ENCODE measurements around the gene NPAS2.

Gene NPAS2

GRCh38 chr2:100819370-100820272, at the start of gene NPAS2:
Gene NPAS2, plus strand, starts transcription at chr2:100820139. Its CDS starts 84,616 bp downstream, at chr2:100904755.
- Histone ChIP-seq H3K9me3 (ENCODE audit: control insufficient read depth, insufficient read depth, low read depth, low read length) (no peaks in the 10 kb centered on the region), H3K4me3 (ENCODE audit: low read depth, low read length) (peak within 1 kb of the TSS; percentile 73), H3K27ac (ENCODE audit: low read depth, low read length) (no peak within 1 kb of the TSS), H3K27me3 (ENCODE audit: control insufficient read depth, insufficient read depth, low read length) (peaks cover 80% of the 10 kb centered on the region), H3K4me1 (ENCODE audit: control insufficient read depth, insufficient read depth, low read length) (no peaks in the 10 kb centered on the region), H3K36me3 (ENCODE audit: control insufficient read depth, insufficient read depth, low read length) (no peaks in the 10 kb centered on the region), H3K9ac (ENCODE audit: low read length) (peak within 1 kb of the TSS; percentile 34)

DNA sequence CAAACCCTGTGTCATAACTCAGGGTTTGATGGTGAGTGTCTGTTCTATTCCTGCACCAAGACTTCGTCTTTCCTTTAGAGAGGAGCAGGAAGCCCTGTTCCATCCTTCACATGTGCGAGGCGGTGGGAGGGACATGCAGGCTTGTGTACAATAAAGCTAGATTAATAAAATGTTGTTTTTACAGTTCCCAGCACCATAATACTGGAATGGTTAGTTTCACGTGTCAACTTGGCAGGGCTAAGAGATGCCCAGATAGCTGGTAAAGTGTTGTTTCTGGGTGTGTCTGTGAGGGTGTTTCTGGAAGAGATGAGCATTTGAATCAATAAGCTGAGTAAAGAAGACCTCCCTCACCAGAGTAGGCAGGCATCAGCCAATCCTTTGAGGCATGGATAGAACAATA, 48.8 kb upstream of the NPAS2 start:
- H3K36me3 ChIP-seq (ENCODE audit: control insufficient read depth, insufficient read depth, low read length), result no peaks in the 10 kb centered on the region
- H3K27me3 ChIP-seq (ENCODE audit: control insufficient read depth, insufficient read depth, low read length), result no peaks in the 10 kb centered on the region
- no peaks in the 10 kb centered on the region for H3K4me1 ChIP-seq (ENCODE audit: control insufficient read depth, insufficient read depth, low read length)
- H3K9me3 ChIP-seq (ENCODE audit: control insufficient read depth, insufficient read depth, low read depth, low read length), result no peaks in the 10 kb centered on the region
- H3K4me3 ChIP-seq (ENCODE audit: low read depth, low read length), result no peak overlapping the region
- H3K9ac ChIP-seq (ENCODE audit: low read length), result no peak overlapping the region
- no peak overlapping the region for H3K27ac ChIP-seq (ENCODE audit: low read depth, low read length)

DNA sequence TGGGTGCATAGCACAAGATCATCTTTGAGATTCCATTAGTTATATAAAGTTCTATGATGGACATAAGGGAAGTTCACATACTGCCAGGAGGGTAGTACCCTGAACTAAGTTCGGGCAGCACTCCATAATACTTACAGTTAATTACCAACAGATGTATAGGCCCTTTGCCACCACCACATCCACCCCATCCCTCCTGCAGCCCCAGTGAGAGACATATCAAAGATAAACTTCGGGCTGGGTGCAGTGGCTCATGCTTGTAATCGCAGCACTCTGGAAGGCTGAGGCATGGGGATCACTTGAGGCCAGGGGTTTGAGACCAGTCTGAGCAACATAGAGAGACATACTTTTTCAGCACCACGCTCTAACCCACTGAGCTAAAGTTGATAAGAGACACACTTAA, 46.4 kb upstream of the NPAS2 start:
- Histone ChIP-seq H3K36me3 (ENCODE audit: control insufficient read depth, insufficient read depth, low read length) (no peaks in the 10 kb centered on the region), H3K9me3 (ENCODE audit: control insufficient read depth, insufficient read depth, low read depth, low read length) (no peaks in the 10 kb centered on the region), H3K9ac (ENCODE audit: low read length) (no peak overlapping the region), H3K27me3 (ENCODE audit: control insufficient read depth, insufficient read depth, low read length) (no peaks in the 10 kb centered on the region), H3K4me1 (ENCODE audit: control insufficient read depth, insufficient read depth, low read length) (no peaks in the 10 kb centered on the region), H3K27ac (ENCODE audit: low read depth, low read length) (no peak overlapping the region), H3K4me3 (ENCODE audit: low read depth, low read length) (no peak overlapping the region)

DNA sequence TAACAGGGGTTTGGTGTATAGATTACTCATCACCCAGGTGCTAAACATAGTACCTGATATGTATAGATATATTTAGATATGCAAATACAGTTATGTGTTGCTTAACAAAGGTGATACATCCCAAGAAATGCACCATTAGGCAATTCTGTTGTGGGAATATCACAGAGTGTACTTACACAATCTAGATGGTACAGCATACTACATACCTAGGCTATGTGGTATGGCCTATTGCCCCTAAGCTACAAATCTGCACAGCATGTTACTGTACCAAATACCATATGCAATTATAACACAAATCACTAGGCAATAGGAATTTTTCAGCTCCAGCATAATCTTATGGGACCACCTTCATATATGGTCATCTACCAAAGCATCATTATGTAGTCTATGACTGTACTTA, 43.5 kb upstream of the NPAS2 start:
- Histone ChIP-seq H3K27me3 (ENCODE audit: control insufficient read depth, insufficient read depth, low read length) (no peaks in the 10 kb centered on the region), H3K4me3 (ENCODE audit: low read depth, low read length) (no peak overlapping the region), H3K9me3 (ENCODE audit: control insufficient read depth, insufficient read depth, low read depth, low read length) (no peaks in the 10 kb centered on the region), H3K4me1 (ENCODE audit: control insufficient read depth, insufficient read depth, low read length) (no peaks in the 10 kb centered on the region), H3K36me3 (ENCODE audit: control insufficient read depth, insufficient read depth, low read length) (no peaks in the 10 kb centered on the region), H3K9ac (ENCODE audit: low read length) (no peak overlapping the region), H3K27ac (ENCODE audit: low read depth, low read length) (no peak overlapping the region)

- peaks cover 8% of the 10 kb centered on the region; the same call in 1 of the 2 replicates for H3K4me1 ChIP-seq (ENCODE audit: control insufficient read depth, insufficient read depth, low read length)
- no peaks in the 10 kb centered on the region for H3K27me3 ChIP-seq (ENCODE audit: control insufficient read depth, insufficient read depth, low read length)
- no peaks in the 10 kb centered on the region for H3K9me3 ChIP-seq (ENCODE audit: control insufficient read depth, insufficient read depth, low read depth, low read length)
- H3K36me3 ChIP-seq (ENCODE audit: control insufficient read depth, insufficient read depth, low read length), result no peaks in the 10 kb centered on the region
- H3K4me3 ChIP-seq (ENCODE audit: low read depth, low read length), result no peak overlapping the region
- H3K9ac ChIP-seq (ENCODE audit: low read length), result no peak overlapping the region
- no peak overlapping the region for H3K27ac ChIP-seq (ENCODE audit: low read depth, low read length)
Observed at GRCh38 chr2:100778637-100779450, 41.1 kb upstream of the NPAS2 start.

GRCh38 chr2:100779908-100780202, 40.1 kb upstream of the NPAS2 start:
- Histone ChIP-seq H3K36me3 (ENCODE audit: control insufficient read depth, insufficient read depth, low read length) (no peaks in the 10 kb centered on the region), H3K9ac (ENCODE audit: low read length) (no peak overlapping the region), H3K4me3 (ENCODE audit: low read depth, low read length) (no peak overlapping the region), H3K27ac (ENCODE audit: low read depth, low read length) (no peak overlapping the region), H3K4me1 (ENCODE audit: control insufficient read depth, insufficient read depth, low read length) (peaks cover 8% of the 10 kb centered on the region; the same call in 1 of the 2 replicates), H3K9me3 (ENCODE audit: control insufficient read depth, insufficient read depth, low read depth, low read length) (no peaks in the 10 kb centered on the region), H3K27me3 (ENCODE audit: control insufficient read depth, insufficient read depth, low read length) (no peaks in the 10 kb centered on the region)

DNA sequence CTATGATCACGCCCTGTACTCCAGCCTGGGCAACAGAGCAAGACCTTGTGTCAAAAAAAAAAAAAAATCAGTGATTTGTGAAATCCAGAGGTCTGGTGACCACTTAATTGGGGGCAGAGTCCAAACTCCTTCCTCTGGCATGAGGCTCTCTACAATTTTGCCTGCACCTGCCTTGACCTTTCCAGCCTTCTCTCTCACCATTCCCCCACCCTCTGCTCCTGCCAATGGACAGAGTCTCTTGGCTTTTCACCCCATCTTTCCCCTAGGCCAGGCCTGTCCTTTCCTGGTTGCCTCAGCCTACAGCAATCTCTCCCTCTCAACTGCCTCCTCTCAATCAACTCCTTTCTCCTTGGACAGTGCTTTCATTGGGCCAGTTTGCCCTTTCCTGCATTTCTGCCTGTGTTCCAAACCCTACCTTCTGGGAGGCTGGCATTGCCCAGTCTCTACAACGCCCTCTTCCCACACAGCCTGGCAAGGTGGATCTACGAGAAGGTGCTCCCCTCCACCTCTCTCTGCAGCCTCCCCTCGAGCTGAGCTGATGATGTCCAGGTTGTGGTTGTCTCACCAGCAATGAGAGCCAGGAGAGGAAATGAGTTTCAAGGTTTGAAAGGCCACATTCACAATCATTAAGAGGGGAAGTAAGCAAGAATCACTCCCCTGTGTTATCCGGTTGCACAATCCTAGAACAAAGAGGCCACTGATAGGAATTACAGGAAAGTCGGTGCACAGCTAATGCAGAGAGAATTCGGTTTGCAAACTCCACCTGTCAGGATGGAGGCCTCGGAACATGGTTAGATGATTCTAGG, 39.5 kb upstream of the NPAS2 start:
- H3K27ac ChIP-seq (ENCODE audit: low read depth, low read length), result no peak overlapping the region

GRCh38 chr2:100781009-100781325, 39.0 kb upstream of the NPAS2 start:
- no peaks in the 10 kb centered on the region for H3K9me3 ChIP-seq (ENCODE audit: control insufficient read depth, insufficient read depth, low read depth, low read length)
- H3K27me3 ChIP-seq (ENCODE audit: control insufficient read depth, insufficient read depth, low read length), result no peaks in the 10 kb centered on the region
- no peak overlapping the region for H3K4me3 ChIP-seq (ENCODE audit: low read depth, low read length)
- no peak overlapping the region for H3K9ac ChIP-seq (ENCODE audit: low read length)
- H3K27ac ChIP-seq (ENCODE audit: low read depth, low read length), result no peak overlapping the region
- H3K4me1 ChIP-seq (ENCODE audit: control insufficient read depth, insufficient read depth, low read length), result peaks cover 8% of the 10 kb centered on the region; the same call in 1 of the 2 replicates
- H3K36me3 ChIP-seq (ENCODE audit: control insufficient read depth, insufficient read depth, low read length), result no peaks in the 10 kb centered on the region

More for the DNA sequence above, 39.5 kb upstream of the NPAS2 start:
- Histone ChIP-seq H3K9me3 (ENCODE audit: control insufficient read depth, insufficient read depth, low read depth, low read length) (no peaks in the 10 kb centered on the region), H3K4me3 (ENCODE audit: low read depth, low read length) (no peak overlapping the region), H3K27me3 (ENCODE audit: control insufficient read depth, insufficient read depth, low read length) (no peaks in the 10 kb centered on the region), H3K36me3 (ENCODE audit: control insufficient read depth, insufficient read depth, low read length) (no peaks in the 10 kb centered on the region), H3K4me1 (ENCODE audit: control insufficient read depth, insufficient read depth, low read length) (peaks cover 8% of the 10 kb centered on the region; the same call in 1 of the 2 replicates), H3K9ac (ENCODE audit: low read length) (no peak overlapping the region)

- Histone ChIP-seq H3K36me3 (ENCODE audit: control insufficient read depth, insufficient read depth, low read length) (no peaks in the 10 kb centered on the region), H3K27me3 (ENCODE audit: control insufficient read depth, insufficient read depth, low read length) (no peaks in the 10 kb centered on the region), H3K9ac (ENCODE audit: low read length) (no peak overlapping the region), H3K4me3 (ENCODE audit: low read depth, low read length) (no peak overlapping the region), H3K27ac (ENCODE audit: low read depth, low read length) (no peak overlapping the region), H3K4me1 (ENCODE audit: control insufficient read depth, insufficient read depth, low read length) (peaks cover 8% of the 10 kb centered on the region; the same call in 1 of the 2 replicates), H3K9me3 (ENCODE audit: control insufficient read depth, insufficient read depth, low read depth, low read length) (no peaks in the 10 kb centered on the region)
Observed at GRCh38 chr2:100781523-100782379, 38.2 kb upstream of the NPAS2 start.

DNA sequence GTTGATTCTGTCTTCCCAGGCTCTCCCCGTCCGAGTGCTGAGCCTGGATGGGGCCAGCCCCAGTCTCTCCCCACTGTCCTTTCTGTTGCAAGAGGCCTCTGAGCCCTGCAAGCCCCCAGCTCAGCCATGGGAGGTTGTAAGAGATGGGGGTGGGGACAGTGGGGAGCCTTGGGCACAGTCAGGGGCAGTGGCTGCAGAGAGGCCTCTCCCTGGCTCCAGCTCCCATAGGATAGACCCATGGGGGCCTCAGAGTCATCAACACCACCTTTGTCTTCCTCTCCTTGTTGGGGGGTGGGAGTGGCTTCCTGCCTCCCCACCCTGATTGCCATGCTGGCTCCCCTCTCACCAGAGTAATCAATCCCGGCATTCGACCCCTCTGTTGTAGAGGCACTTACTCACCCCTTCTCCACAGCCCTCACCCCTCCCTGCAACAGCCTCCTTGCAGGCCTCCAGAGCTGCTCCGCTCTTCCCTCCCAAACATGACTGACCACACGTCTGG, 37.5 kb upstream of the NPAS2 start:
- no peaks in the 10 kb centered on the region for H3K27me3 ChIP-seq (ENCODE audit: control insufficient read depth, insufficient read depth, low read length)
- H3K4me3 ChIP-seq (ENCODE audit: low read depth, low read length), result no peak overlapping the region
- no peaks in the 10 kb centered on the region for H3K36me3 ChIP-seq (ENCODE audit: control insufficient read depth, insufficient read depth, low read length)
- no peaks in the 10 kb centered on the region for H3K9me3 ChIP-seq (ENCODE audit: control insufficient read depth, insufficient read depth, low read depth, low read length)
- H3K9ac ChIP-seq (ENCODE audit: low read length), result no peak overlapping the region
- H3K4me1 ChIP-seq (ENCODE audit: control insufficient read depth, insufficient read depth, low read length), result peaks cover 8% of the 10 kb centered on the region; the same call in 1 of the 2 replicates
- no peak overlapping the region for H3K27ac ChIP-seq (ENCODE audit: low read depth, low read length)

Data from HUES6 (cell line).